Ovary (tissue), 9 donors: ENCODE data around the gene DNAJC22. TPM values are rescaled to one million over a fixed set of nuclear protein-coding genes. Genes with fewer than 3 reads are reported as not detected.

Source experiments
- DNase-seq, 5 donors: peaks; one replicate each; pipeline ENCODE4 v3.0.0-alpha.2; 2019 to 2020
- H3K27ac ChIP-seq, 2 donors: fragments of 200-600 bp; one replicate each; pipeline versions ENCODE4 v1.5.1 to v1.8.0; 2019 to 2022
- H3K27me3 ChIP-seq: fragments of 200-600 bp; one replicate; pipeline ENCODE4 v1.8.0; 2022
- H3K36me3 ChIP-seq: fragments of 200-600 bp; sonication (generic); one replicate; pipeline ENCODE4 v1.5.1; 2019
- H3K4me1 ChIP-seq: one replicate; pipeline ENCODE4 v1.8.1; 2013; ENCODE audit warnings: mild to moderate bottlenecking, moderate library complexity; ENCODE audit not compliant: insufficient read depth
- H3K4me3 ChIP-seq: fragments of 200-600 bp; sonication (generic); one replicate; pipeline ENCODE4 v1.5.1; 2017
- H3K9me3 ChIP-seq, 2 donors: fragments of 200-600 bp in 1 of 2; sonication (generic) in 1 of 2; one replicate each; pipeline versions ENCODE4 v1.5.1 to v1.8.1; 2013 to 2019; ENCODE audit warnings: mild to moderate bottlenecking in 1 of 2, moderate library complexity in 1 of 2
- CTCF ChIP-seq, 3 donors: fragments of 450-650 bp in 2 of 3; fragments of 200-600 bp in 1 of 3; IDR thresholded peaks; one replicate each; pipeline versions ENCODE4 v1.5.1 to v1.8.0; 2016 to 2022; ENCODE audit warnings: antibody characterized with exemption in 3 of 3, mild to moderate bottlenecking in 1 of 3
- EP300 ChIP-seq: sonication (generic); formaldehyde crosslinking; IDR thresholded peaks from one replicate; pipeline ENCODE4 v1.6.1; 2017; ENCODE audit warnings: antibody characterized with exemption
- POLR2A ChIP-seq: fragments of 450-650 bp; IDR thresholded peaks from one replicate; pipeline ENCODE4 v1.6.1; 2017; ENCODE audit warnings: antibody characterized with exemption, mild to moderate bottlenecking, moderate library complexity
- WGBS, 3 donors: extraction: QIAGEN DNeasy Blood & Tissue Kit in 1 of 3; methylation state at CpG; one replicate each; pipeline versions ENCODE4 v1.1.5 to v1.1.7; 2013 to 2017; 5-methylcytosine and 5-hydroxymethylcytosine counted together
- intact Hi-C, 4 donors: fragments of 100-400 bp; cut with DNase I; formaldehyde crosslinking; loops; one replicate each; pipeline versions ENCODE4 v1.11.0 to v1.15.1; 2022 to 2023
- polyA plus RNA-seq, 2 donors: library from polyadenylated mRNA; stranded (reverse); fragments of 200-250 nt in 1 of 2; fragments of 350-450 nt in 1 of 2; fragmentation: Illumina TruSeq in 1 of 2; extraction: RNeasy Lipid Tissue Mini Kit (QIAGEN cat#74804) in 1 of 2; gene quantifications; one replicate each; pipeline ENCODE4 v1.2.3, GENCODE V29; 2013 to 2014
- total RNA-seq, 7 donors: library from RNA; depleted of rRNA in 2 of 7; stranded (reverse); fragments of >200 nt in 2 of 7; fragmentation: NEBNext Ultra II Directional in 3 of 7; extraction: Animal tissue kit (Norgen Biotek cat#: 25700) in 3 of 7; gene quantifications; one replicate each; pipeline versions ENCODE4 v1.1.0 to v1.2.4, GENCODE V29; 2016 to 2023
- donor health status: DM: no; HTN: no; CAD: no; lungs with moderate emphysema.
- donor health status: DM: no; HTN: no; CAD: no.
- donor health status: Bipolar disorder and iron deficiency.
- donor health status: DM: yes; HTN: yes; CAD: no.
- donor health status: DM: no; HTN: no; CAD: no.
- donor health status: DM: yes; HTN: yes; CAD: no.

The DNAJC22 gene
- total and polyA plus RNA-seq, 9 donors: 0.30 to 3.4 (median 0.47) TPM; not detected in 2

- Histone ChIP-seq H3K4me3 (no peak overlapping the region), H3K27me3 (no peaks in the 10 kb centered on the region), H3K4me1 (peaks cover 4% of the 10 kb centered on the region), H3K27ac (no peak overlapping the region), H3K36me3 (no peaks in the 10 kb centered on the region), H3K9me3 (no peaks in the 10 kb centered on the region)
- TF ChIP-seq EP300: no peak
- no peak for TF ChIP-seq CTCF (IDR thresholded peaks at IDR 0.05)
- no peak for TF ChIP-seq POLR2A
- no peak for DNase-seq
- intact Hi-C loops: no loop called here
Measured at GRCh38 chr12:49327368-49327767, 19.3 kb upstream of the DNAJC22 start.

DNA sequence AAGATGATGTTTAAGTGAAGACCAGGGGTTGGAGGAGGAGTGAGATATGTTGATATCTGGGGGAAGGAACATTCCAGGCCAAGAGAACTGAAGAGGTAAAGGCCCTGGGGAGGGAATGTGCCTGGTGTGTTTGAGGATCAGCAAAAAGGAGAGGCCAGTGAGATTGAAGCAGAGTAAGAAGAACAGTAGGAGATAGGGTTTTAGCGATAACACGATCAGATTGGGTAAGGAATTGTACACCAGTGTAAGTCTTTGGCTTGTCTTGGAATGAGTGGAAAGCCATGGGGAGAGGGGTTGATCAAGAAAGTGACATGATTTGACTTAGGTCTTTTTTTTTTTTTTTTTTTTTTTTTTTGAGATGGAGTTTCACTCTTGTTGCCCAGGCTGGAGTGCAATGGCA, 18.8 kb upstream of the DNAJC22 start:
- Histone ChIP-seq H3K4me3 (no peak overlapping the region), H3K27me3 (no peaks in the 10 kb centered on the region), H3K9me3 (no peaks in the 10 kb centered on the region), H3K27ac (no peak overlapping the region), H3K4me1 (peaks cover 4% of the 10 kb centered on the region), H3K36me3 (no peaks in the 10 kb centered on the region)
- WGBS, 3 donors: 87 to 95% (median 90%) methylated on average over 2 of the region's 2 CpGs
- intact Hi-C loops: no loop called here
- no peak for DNase-seq
- no peak for TF ChIP-seq POLR2A
- TF ChIP-seq EP300: no peak
- TF ChIP-seq CTCF (IDR thresholded peaks at IDR 0.05): no peak

DNA sequence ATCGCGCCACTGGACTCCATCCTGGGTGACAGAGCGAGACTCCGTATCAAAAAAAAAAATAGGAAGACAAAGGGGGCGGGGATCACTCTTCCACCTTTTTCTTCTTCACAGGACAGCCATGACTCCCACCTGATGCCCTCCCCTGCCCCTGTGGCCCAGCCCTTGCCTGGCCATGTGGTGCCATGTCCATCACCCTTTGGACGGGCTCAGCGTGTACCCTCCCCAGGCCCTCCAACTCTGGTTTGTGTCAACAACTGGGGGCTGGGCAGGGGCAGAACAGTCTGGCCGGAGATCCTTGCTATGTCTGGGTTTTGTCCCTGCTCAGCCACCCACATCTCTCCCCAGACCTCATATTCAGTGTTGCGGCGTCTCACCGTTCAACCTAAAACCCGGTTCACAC, 17.9 kb upstream of the DNAJC22 start:
- Histone ChIP-seq H3K4me1 (no peaks in the 10 kb centered on the region), H3K27me3 (no peaks in the 10 kb centered on the region), H3K4me3 (no peak overlapping the region), H3K36me3 (no peaks in the 10 kb centered on the region), H3K9me3 (no peaks in the 10 kb centered on the region), H3K27ac (no peak overlapping the region)
- TF ChIP-seq POLR2A: no peak
- no peak for TF ChIP-seq CTCF (IDR thresholded peaks at IDR 0.05)
- intact Hi-C loops: no loop called here
- no peak for DNase-seq
- WGBS, 3 donors: 95 to 96% (median 95%) methylated on average over 12 of the region's 12 CpGs

GRCh38 chr12:49330032-49330619, 16.6 kb upstream of the DNAJC22 start:
- 92 to 94% (median 94%) methylated on average over 7 of the region's 7 CpGs for WGBS, 3 donors
- Histone ChIP-seq H3K9me3 (no peaks in the 10 kb centered on the region), H3K27me3 (no peaks in the 10 kb centered on the region), H3K36me3 (no peaks in the 10 kb centered on the region), H3K4me1 (no peaks in the 10 kb centered on the region), H3K27ac (no peak overlapping the region), H3K4me3 (no peak overlapping the region)
- intact Hi-C loops: no loop called here
- TF ChIP-seq CTCF (IDR thresholded peaks at IDR 0.05) (no peak), POLR2A (no peak), EP300 (no peak)
- DNase-seq: no peak
